ENCODE results near the gene TH. TPM values are rescaled to one million over a fixed set of nuclear protein-coding genes. Genes with fewer than 3 reads are reported as not detected.

Gene TH
- total RNA-seq, 1 experiment from 2014 or later = not detected

DNA sequence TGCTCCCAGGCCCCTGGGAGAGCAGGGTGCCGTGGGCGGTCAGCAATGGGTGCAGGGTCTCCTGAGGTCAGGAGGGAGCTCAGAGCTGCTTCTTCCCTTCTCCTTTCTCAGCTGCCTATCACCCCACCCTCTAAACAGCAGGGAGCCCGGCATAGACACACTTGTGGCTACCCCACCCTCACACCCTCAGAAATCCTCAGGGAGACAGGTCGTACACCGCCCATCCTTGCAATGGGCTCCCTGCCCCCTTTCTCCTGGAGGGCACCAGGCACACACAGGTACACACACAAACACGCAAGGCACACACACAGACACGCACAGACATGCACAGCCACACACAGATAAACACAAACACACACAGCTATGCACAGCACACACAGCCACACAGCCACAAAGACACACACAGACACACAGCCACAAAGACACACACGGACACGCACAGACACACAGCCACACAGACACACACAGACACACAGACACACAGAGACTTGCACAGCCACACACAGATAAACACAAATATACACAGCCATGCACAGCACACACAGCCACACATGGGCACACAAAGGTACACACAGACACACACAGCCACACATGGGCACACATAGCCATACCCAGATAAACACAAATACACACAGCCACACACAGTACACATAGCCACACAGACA is 44.9 kb upstream of the TH start:
- CTCF ChIA-PET = interaction anchor here (0.5 to 3.7 kb wide), 9 partner anchors 10 to 87 kb away, joined by 3 to 32 read pairs (median 5); no protein-coding TSS in a partner anchor
- BruUV-seq (replicated peaks) = no TSS peak
- Mint-ChIP-seq H3K27ac (ENCODE audit: unreplicated experiment) (no peak overlapping the region), H3K36me3 (ENCODE audit: insufficient read depth, unreplicated experiment) (peaks cover 6% of the 10 kb centered on the region), H3K27me3 (ENCODE audit: insufficient read depth, unreplicated experiment) (no peaks in the 10 kb centered on the region), H3K4me1 (ENCODE audit: low read depth, unreplicated experiment) (peaks cover 24% of the 10 kb centered on the region), H3K4me3 (ENCODE audit: unreplicated experiment) (no peak overlapping the region), H3K9me3 (ENCODE audit: unreplicated experiment) (peaks cover 10% of the 10 kb centered on the region)
- intact Hi-C loops (cut with micrococcal nuclease; ENCODE audit: unreplicated experiment) = loop anchor here (5.0 kb wide), 1 partner anchor 81 kb away; no protein-coding TSS in a partner anchor
- Histone ChIP-seq H3K4me1 (peaks cover 68% of the 10 kb centered on the region), H3K36me3 (ENCODE audit: control insufficient read depth, insufficient read depth, low read length) (no peaks in the 10 kb centered on the region), H3K4me3 (ENCODE audit: low read depth, low read length) (no peak overlapping the region), H3K27me3 (replicated peaks; ENCODE audit: control insufficient read depth, insufficient read depth, low read length) (no peaks in the 10 kb centered on the region), H3K9me3 (peaks cover 8% of the 10 kb centered on the region; the same call in 1 of the 2 replicates)
- POLR2A ChIA-PET = interaction anchor here (2.9 kb wide), 1 partner anchor 13 kb away, joined by 25 read pairs; no protein-coding TSS in a partner anchor
- DNase-seq = no peak
- TF ChIP-seq CTCF (IDR thresholded peaks at IDR 0.05; ENCODE audit: insufficient read depth in 1 of 2, low read depth in 1 of 2, low read length in 1 of 2, severe bottlenecking in 1 of 2, unreplicated experiment in 1 of 2) = no peak

- ChIA-PET POLR2A (interaction anchor here (2.9 kb wide), 1 partner anchor 12 kb away, joined by 25 read pairs; no protein-coding TSS in a partner anchor), CTCF (interaction anchor here (0.5 to 3.7 kb wide), 9 partner anchors 9 to 88 kb away, joined by 3 to 32 read pairs (median 5); no protein-coding TSS in a partner anchor)
- no peaks in the 10 kb centered on the region for H3K27me3 Mint-ChIP-seq (ENCODE audit: insufficient read depth, unreplicated experiment)
- H3K36me3 Mint-ChIP-seq (ENCODE audit: insufficient read depth, unreplicated experiment) = peaks cover 13% of the 10 kb centered on the region
- Histone ChIP-seq H3K9me3 (peaks cover 7% of the 10 kb centered on the region; the same call in 1 of the 2 replicates), H3K4me1 (peaks cover 75% of the 10 kb centered on the region), H3K27me3 (replicated peaks; ENCODE audit: control insufficient read depth, insufficient read depth, low read length) (no peaks in the 10 kb centered on the region), H3K4me3 (ENCODE audit: low read depth, low read length) (no peak overlapping the region), H3K36me3 (ENCODE audit: control insufficient read depth, insufficient read depth, low read length) (no peaks in the 10 kb centered on the region)
- TF ChIP-seq CTCF (IDR thresholded peaks at IDR 0.05; ENCODE audit: insufficient read depth in 1 of 2, low read depth in 1 of 2, low read length in 1 of 2, severe bottlenecking in 1 of 2, unreplicated experiment in 1 of 2) = peak; percentile 53 to 78
- intact Hi-C loops (cut with micrococcal nuclease; ENCODE audit: unreplicated experiment) = loop anchor here (1.0 to 5.0 kb wide), 3 partner anchors 11 to 82 kb away; no protein-coding TSS in a partner anchor
- H3K27ac Mint-ChIP-seq (ENCODE audit: unreplicated experiment) = peak overlapping the region; percentile 75
- peak; percentile 79 to 84 for DNase-seq
- H3K4me3 Mint-ChIP-seq (ENCODE audit: unreplicated experiment) = no peak overlapping the region
- H3K9me3 Mint-ChIP-seq (ENCODE audit: unreplicated experiment) = peaks cover 9% of the 10 kb centered on the region
- no TSS peak for BruUV-seq (replicated peaks)
- H3K4me1 Mint-ChIP-seq (ENCODE audit: low read depth, unreplicated experiment) = peaks cover 31% of the 10 kb centered on the region
Observed at GRCh38 chr11:2215561-2216399, 44.2 kb upstream of the TH start.

DNA sequence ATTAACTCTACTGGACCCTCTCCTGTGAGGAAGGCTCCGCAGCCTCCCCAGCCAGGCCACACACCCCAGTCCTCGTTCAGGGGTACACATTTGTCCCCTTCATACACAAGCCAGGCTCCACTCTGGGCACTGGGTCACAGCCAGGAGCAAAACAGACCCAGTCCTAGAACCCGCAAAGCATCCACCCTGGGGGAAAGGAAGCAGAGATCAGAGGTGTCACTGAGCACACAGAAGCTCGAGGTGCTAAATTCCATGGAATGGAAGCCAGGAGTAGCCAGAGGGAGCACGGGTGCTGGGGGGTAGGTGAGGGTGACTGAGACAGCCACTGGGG is 43.6 kb upstream of the TH start:
- H3K9me3 Mint-ChIP-seq (ENCODE audit: unreplicated experiment) = peaks cover 3% of the 10 kb centered on the region
- H3K36me3 Mint-ChIP-seq (ENCODE audit: insufficient read depth, unreplicated experiment) = peaks cover 16% of the 10 kb centered on the region
- ChIA-PET CTCF (interaction anchor here (0.6 to 3.7 kb wide), 8 partner anchors 8 to 84 kb away, joined by 3 to 32 read pairs (median 8); no protein-coding TSS in a partner anchor), POLR2A (interaction anchor here (2.9 kb wide), 1 partner anchor 12 kb away, joined by 25 read pairs; no protein-coding TSS in a partner anchor)
- H3K27ac Mint-ChIP-seq (ENCODE audit: unreplicated experiment) = peak overlapping the region; percentile 75
- peaks cover 37% of the 10 kb centered on the region for H3K4me1 Mint-ChIP-seq (ENCODE audit: low read depth, unreplicated experiment)
- Histone ChIP-seq H3K4me1 (peaks cover 81% of the 10 kb centered on the region), H3K36me3 (ENCODE audit: control insufficient read depth, insufficient read depth, low read length) (no peaks in the 10 kb centered on the region), H3K27me3 (replicated peaks; ENCODE audit: control insufficient read depth, insufficient read depth, low read length) (no peaks in the 10 kb centered on the region), H3K4me3 (ENCODE audit: low read depth, low read length) (no peak overlapping the region), H3K9me3 (peaks cover 1% of the 10 kb centered on the region; the same call in 1 of the 2 replicates)
- no peak overlapping the region for H3K4me3 Mint-ChIP-seq (ENCODE audit: unreplicated experiment)
- no peak for TF ChIP-seq CTCF (IDR thresholded peaks at IDR 0.05; ENCODE audit: insufficient read depth in 1 of 2, low read depth in 1 of 2, low read length in 1 of 2, severe bottlenecking in 1 of 2, unreplicated experiment in 1 of 2)
- no peak for DNase-seq
- intact Hi-C loops (cut with micrococcal nuclease; ENCODE audit: unreplicated experiment) = loop anchor here (1.0 to 5.0 kb wide), 3 partner anchors 11 to 82 kb away; no protein-coding TSS in a partner anchor
- BruUV-seq (replicated peaks) = no TSS peak
- no peaks in the 10 kb centered on the region for H3K27me3 Mint-ChIP-seq (ENCODE audit: insufficient read depth, unreplicated experiment)
